ENCODE results near the gene CFAP107. TPM values are rescaled to one million over a fixed set of nuclear protein-coding genes. Genes with fewer than 3 reads are reported as not detected.

Gene CFAP107
- total and polyA plus RNA-seq, 2 experiments from 2014 or later = 0.07 TPM; not detected in 1

- H3K4me3 ChIP-seq = no peak overlapping the region
- ATAC-seq = peak; percentile 45
Measured at GRCh38 chr1:12764016-12764415, 18.0 kb downstream of the CFAP107 start.

GRCh38 chr1:12769031-12769430 is 23.0 kb downstream of the CFAP107 start:
- Mint-ChIP-seq H3K27me3 (ENCODE audit: insufficient read depth, low read depth, poor library complexity) (peaks cover 10% of the 10 kb centered on the region), H3K4me3 (no peak overlapping the region), H3K4me1 (peaks cover 2% of the 10 kb centered on the region; the same call in 1 of the 3 replicates), H3K27ac (no peak overlapping the region), H3K9me3 (peaks cover 12% of the 10 kb centered on the region; the same call in 2 of the 3 replicates), H3K36me3 (ENCODE audit: low read depth) (no peaks in the 10 kb centered on the region)
- no peaks in the 10 kb centered on the region for H4K20me1 ChIP-seq (replicated peaks; ENCODE audit: insufficient read depth)
- no peaks in the 10 kb centered on the region for H3K4me1 ChIP-seq (ENCODE audit: insufficient read depth)
- no peaks in the 10 kb centered on the region for H3K9me2 ChIP-seq (ENCODE audit: insufficient read depth)
- H3K79me2 ChIP-seq (replicated peaks; ENCODE audit: insufficient read depth) = no peaks in the 10 kb centered on the region
- H2AFZ ChIP-seq = no peak overlapping the region
- no peaks in the 10 kb centered on the region for H3K27me3 ChIP-seq (ENCODE audit: insufficient read depth)
- H3F3A ChIP-seq (replicated peaks; ENCODE audit: low read depth) = no peaks in the 10 kb centered on the region
- H3K27ac ChIP-seq (ENCODE audit: low read depth) = no peak overlapping the region
- no peak overlapping the region for H3K4me2 ChIP-seq
- TF ChIP-seq CREB1 (CRISPR knock-in tag; IDR thresholded peaks at IDR 0.05; ENCODE audit: low read depth) (no peak), ZNF331 (CRISPR knock-in tag; IDR thresholded peaks at IDR 0.05; ENCODE audit: low read depth) (no peak), JUNB (IDR thresholded peaks at IDR 0.05; ENCODE audit: unreplicated experiment) (no peak), ZNF114 (CRISPR knock-in tag; IDR thresholded peaks at IDR 0.05) (no peak), ZNF462 (CRISPR knock-in tag; IDR thresholded peaks at IDR 0.05) (no peak), NANOG (IDR thresholded peaks at IDR 0.05; ENCODE audit: borderline replicate concordance) (no peak)
- DNase-seq (ENCODE audit: low spot score) = no peak
- no peak overlapping the region for H3K4me3 ChIP-seq
- no peak for ATAC-seq
- H3K36me3 ChIP-seq (ENCODE audit: insufficient read depth) = no peaks in the 10 kb centered on the region

More at GRCh38 chr1:12764016-12764415, 18.0 kb downstream of the CFAP107 start:
- no peak overlapping the region for H3K4me3 Mint-ChIP-seq
- Histone ChIP-seq H3F3A (replicated peaks; ENCODE audit: low read depth) (no peaks in the 10 kb centered on the region), H3K4me1 (ENCODE audit: insufficient read depth) (no peaks in the 10 kb centered on the region), H3K4me2 (no peak overlapping the region), H3K36me3 (ENCODE audit: insufficient read depth) (no peaks in the 10 kb centered on the region), H3K79me2 (replicated peaks; ENCODE audit: insufficient read depth) (no peaks in the 10 kb centered on the region), H3K9me2 (ENCODE audit: insufficient read depth) (no peaks in the 10 kb centered on the region), H3K27me3 (ENCODE audit: insufficient read depth) (no peaks in the 10 kb centered on the region), H2AFZ (no peak overlapping the region), H4K20me1 (replicated peaks; ENCODE audit: insufficient read depth) (no peaks in the 10 kb centered on the region), H3K27ac (ENCODE audit: low read depth) (no peak overlapping the region)
- peaks cover 4% of the 10 kb centered on the region for H3K27me3 Mint-ChIP-seq (ENCODE audit: insufficient read depth, low read depth, poor library complexity)
- H3K36me3 Mint-ChIP-seq (ENCODE audit: low read depth) = no peaks in the 10 kb centered on the region; the same call in 2 of the 3 replicates
- H3K9me3 Mint-ChIP-seq = no peaks in the 10 kb centered on the region; the same call in 2 of the 3 replicates
- peak; percentile 5 for DNase-seq (ENCODE audit: low spot score)
- TF ChIP-seq NANOG (IDR thresholded peaks at IDR 0.05; ENCODE audit: borderline replicate concordance) (no peak), CTCF (conservative IDR thresholded peaks at IDR 0.05; ENCODE audit: low read depth in 2 of 2) (peak; percentile 19 to 65; a peak in 3 of 4 replicates)
- H3K27ac Mint-ChIP-seq = no peak overlapping the region
- H3K4me1 Mint-ChIP-seq = peaks cover 5% of the 10 kb centered on the region; the same call in 2 of the 3 replicates
